Neutrophil (primary cell): ENCODE measurements around the gene MYO5A.

Experiments used
- H3K27ac ChIP-seq: fragments of 200-600 bp; sonication (generic); 2 replicates; pipeline ENCODE4 v1.5.1; 2016; ENCODE audit warnings: mild to moderate bottlenecking, moderate library complexity
- H3K27me3 ChIP-seq: fragments of 200-600 bp; sonication (generic); 2 replicates; pipeline ENCODE4 v1.6.0; 2016; ENCODE audit warnings: mild to moderate bottlenecking
- H3K36me3 ChIP-seq: fragments of 200-600 bp; sonication (generic); 2 replicates; pipeline ENCODE4 v1.5.1; 2017
- H3K4me1 ChIP-seq, 2 experiments: fragments of 200-600 bp in 1 of 2; sonication (generic) in 1 of 2; 1 replicate in 1 of 2; 2 replicates in 1 of 2; pipeline versions ENCODE4 v1.5.1 to v1.6.1; 2013 to 2016; ENCODE audit warnings: low read depth in 1 of 2, low read length in 1 of 2, mild to moderate bottlenecking in 1 of 2, moderate library complexity in 1 of 2; ENCODE audit not compliant: control insufficient read depth in 1 of 2, insufficient read depth in 1 of 2
- H3K4me3 ChIP-seq, 2 experiments: fragments of 200-600 bp in 1 of 2; sonication (generic) in 1 of 2; 1 replicate in 1 of 2; 2 replicates in 1 of 2; pipeline ENCODE4 v1.5.1; 2013 to 2016; ENCODE audit warnings: low read depth in 1 of 2, low read length in 1 of 2, mild to moderate bottlenecking in 1 of 2, moderate library complexity in 1 of 2
- H3K9me3 ChIP-seq: fragments of 200-600 bp; sonication (generic); 2 replicates; pipeline ENCODE4 v1.5.1; 2016
- CTCF ChIP-seq: fragments of 200-600 bp; sonication (generic); IDR thresholded peaks from 2 replicates; pipeline ENCODE4 v1.5.1; 2016; ENCODE audit warnings: antibody characterized with exemption

The MYO5A gene

DNA sequence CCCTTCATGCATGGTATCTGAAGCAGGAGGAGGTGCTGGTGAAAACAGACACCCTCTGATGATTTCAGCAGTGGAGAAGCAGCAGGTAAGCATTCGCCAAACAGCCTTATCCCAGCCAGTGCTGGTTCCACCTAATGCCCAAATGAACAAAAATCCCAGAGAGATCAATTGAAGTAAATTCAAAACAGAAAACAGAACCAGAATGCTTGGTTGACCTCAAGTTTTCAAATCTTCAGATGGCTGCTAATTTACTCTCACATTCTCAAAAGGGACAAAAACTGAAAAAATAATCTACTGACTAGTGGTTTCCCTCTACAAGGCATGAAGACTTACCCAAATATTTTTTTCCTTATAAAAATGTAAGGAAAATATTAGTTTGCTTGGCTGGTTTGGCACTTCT is 146.0 kb downstream of the MYO5A start:
- no peak overlapping the region for H3K4me3 ChIP-seq
- no peaks in the 10 kb centered on the region for H3K27me3 ChIP-seq
- H3K36me3 ChIP-seq, result peaks cover 96% of the 10 kb centered on the region
- no peak for TF ChIP-seq CTCF
- no peaks in the 10 kb centered on the region for H3K4me1 ChIP-seq
- no peak overlapping the region for H3K27ac ChIP-seq
- H3K9me3 ChIP-seq, result no peaks in the 10 kb centered on the region

DNA sequence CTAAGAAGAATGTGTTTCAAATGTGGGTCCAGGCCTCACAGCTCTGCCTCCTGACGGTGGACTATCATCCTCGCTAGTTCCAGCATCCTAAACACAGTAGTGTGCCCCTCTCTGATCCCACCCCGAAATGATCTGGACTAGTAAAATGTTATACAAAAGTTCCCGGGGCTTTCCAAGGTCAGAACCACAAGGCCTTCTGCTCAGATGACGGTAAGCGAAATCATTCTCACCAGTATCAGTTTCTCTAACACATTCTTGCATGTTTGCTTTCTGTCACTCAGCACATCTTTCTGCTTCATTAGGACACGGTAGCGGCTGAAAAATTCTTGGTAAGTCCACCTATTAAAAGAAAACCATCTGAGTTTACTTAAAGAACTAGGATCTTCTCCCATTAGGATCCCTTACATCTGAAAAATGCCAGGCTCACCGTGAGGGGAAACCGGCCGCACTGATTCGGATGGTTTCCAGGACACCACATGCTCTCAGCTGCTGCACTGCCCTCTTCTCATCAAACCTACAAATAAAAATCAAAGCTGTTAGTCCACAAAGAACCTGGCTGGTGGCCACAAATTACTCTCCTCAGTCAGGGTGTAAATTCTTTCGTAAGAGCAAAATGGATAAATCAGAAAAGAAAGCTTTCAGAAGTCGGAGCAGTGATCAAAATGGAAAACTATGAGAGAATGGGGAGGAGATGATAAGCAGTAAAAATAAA is 149.1 kb downstream of the MYO5A start:
- Histone ChIP-seq H3K36me3 (peaks cover 98% of the 10 kb centered on the region), H3K9me3 (peaks cover 1% of the 10 kb centered on the region), H3K4me3 (no peak overlapping the region), H3K27ac (no peak overlapping the region), H3K27me3 (no peaks in the 10 kb centered on the region), H3K4me1 (no peaks in the 10 kb centered on the region)
- TF ChIP-seq CTCF, result no peak

GRCh38 chr15:52378746-52379394 is 149.8 kb downstream of the MYO5A start:
- peaks cover 4% of the 10 kb centered on the region for H3K9me3 ChIP-seq
- H3K27ac ChIP-seq, result no peak overlapping the region
- H3K27me3 ChIP-seq, result no peaks in the 10 kb centered on the region
- H3K4me3 ChIP-seq, result no peak overlapping the region
- H3K4me1 ChIP-seq, result no peaks in the 10 kb centered on the region
- TF ChIP-seq CTCF, result no peak
- peaks cover 98% of the 10 kb centered on the region for H3K36me3 ChIP-seq

DNA sequence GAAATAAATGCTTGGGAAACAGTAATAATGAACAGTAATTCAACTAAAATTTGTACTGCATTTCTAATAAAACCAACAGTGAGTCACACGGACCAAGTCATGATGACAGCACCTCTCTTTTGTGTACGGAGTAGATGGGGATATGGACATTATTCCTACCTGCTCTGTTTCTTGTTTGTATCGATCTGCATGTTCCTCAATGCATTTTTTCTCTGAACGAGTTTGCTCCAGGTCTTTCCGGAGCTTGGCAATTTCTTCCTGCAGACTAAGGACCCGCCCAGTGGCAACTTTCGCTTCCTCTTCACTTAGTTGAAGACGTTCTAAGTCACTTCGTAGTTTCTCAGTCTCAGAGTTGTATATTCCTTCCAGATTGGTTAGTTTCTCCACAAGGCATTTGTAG is 158.7 kb downstream of the MYO5A start:
- H3K4me1 ChIP-seq, result no peaks in the 10 kb centered on the region
- no peak for TF ChIP-seq CTCF
- H3K27ac ChIP-seq, result no peak overlapping the region
- H3K27me3 ChIP-seq, result no peaks in the 10 kb centered on the region
- peaks cover 96% of the 10 kb centered on the region for H3K36me3 ChIP-seq
- peaks cover 4% of the 10 kb centered on the region for H3K9me3 ChIP-seq
- H3K4me3 ChIP-seq, result no peak overlapping the region

GRCh38 chr15:52369455-52369854 is 159.2 kb downstream of the MYO5A start:
- peaks cover 96% of the 10 kb centered on the region for H3K36me3 ChIP-seq
- TF ChIP-seq CTCF, result no peak

More at GRCh38 chr15:52369455-52369854, 159.2 kb downstream of the MYO5A start:
- H3K27ac ChIP-seq, result no peak overlapping the region
- H3K27me3 ChIP-seq, result no peaks in the 10 kb centered on the region
- H3K4me3 ChIP-seq, result no peak overlapping the region
- H3K9me3 ChIP-seq, result peaks cover 2% of the 10 kb centered on the region
- H3K4me1 ChIP-seq, result no peaks in the 10 kb centered on the region
